ENCODE measurements around the gene DENND2A.

DENND2A gene

DNA sequence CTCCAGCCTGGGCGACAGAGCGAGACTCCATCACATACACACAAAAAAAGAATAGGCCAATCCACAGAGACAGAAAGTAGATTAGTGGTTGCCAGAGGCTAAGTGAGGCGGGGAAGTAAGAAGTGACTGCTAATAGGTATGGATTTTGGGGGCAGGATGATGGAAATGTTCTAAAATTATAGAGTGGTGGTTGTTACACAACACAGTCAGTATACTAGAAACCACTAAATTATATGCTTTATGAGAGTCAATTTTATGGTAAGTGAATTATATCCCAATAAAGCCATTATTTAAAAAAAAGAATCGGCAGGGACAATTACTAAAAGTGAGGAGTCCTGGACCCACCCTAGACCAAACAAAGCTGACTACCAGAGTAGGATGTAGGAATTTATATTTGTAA lies 24.3 kb downstream of the DENND2A start:
- Mint-ChIP-seq H3K27ac (no peak overlapping the region), H3K4me1 (peaks cover 12% of the 10 kb centered on the region), H3K36me3 (ENCODE audit: low read depth) (peaks cover 10% of the 10 kb centered on the region), H3K27me3 (ENCODE audit: low read depth, poor library complexity) (no peaks in the 10 kb centered on the region), H3K9me3 (no peaks in the 10 kb centered on the region), H3K4me3 (no peak overlapping the region)
- no peak for DNase-seq
- TF ChIP-seq, protein P1, sequence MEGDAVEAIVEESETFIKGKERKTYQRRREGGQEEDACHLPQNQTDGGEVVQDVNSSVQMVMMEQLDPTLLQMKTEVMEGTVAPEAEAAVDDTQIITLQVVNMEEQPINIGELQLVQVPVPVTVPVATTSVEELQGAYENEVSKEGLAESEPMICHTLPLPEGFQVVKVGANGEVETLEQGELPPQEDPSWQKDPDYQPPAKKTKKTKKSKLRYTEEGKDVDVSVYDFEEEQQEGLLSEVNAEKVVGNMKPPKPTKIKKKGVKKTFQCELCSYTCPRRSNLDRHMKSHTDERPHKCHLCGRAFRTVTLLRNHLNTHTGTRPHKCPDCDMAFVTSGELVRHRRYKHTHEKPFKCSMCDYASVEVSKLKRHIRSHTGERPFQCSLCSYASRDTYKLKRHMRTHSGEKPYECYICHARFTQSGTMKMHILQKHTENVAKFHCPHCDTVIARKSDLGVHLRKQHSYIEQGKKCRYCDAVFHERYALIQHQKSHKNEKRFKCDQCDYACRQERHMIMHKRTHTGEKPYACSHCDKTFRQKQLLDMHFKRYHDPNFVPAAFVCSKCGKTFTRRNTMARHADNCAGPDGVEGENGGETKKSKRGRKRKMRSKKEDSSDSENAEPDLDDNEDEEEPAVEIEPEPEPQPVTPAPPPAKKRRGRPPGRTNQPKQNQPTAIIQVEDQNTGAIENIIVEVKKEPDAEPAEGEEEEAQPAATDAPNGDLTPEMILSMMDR (IDR thresholded peaks at IDR 0.05) = no peak

DNA sequence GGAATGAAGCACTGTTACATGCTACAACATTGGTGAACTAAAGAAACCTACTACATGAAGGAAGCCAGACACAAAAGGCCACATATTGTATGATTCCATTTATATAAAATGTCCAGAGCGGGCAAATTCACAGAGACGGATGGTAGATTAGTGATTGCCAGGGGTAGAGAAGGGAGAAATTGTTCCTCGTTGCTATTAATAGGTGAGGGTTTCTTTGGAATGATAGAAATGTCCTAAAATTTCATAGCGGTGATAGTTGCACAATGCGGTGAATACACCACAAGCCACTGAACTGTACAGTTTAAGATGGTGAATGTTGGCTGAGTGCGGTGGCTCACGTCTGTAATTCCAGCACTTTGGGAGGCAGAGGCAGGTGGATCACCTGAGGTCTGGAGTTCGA lies 29.0 kb downstream of the DENND2A start:
- Mint-ChIP-seq H3K27me3 (ENCODE audit: low read depth, poor library complexity) (no peaks in the 10 kb centered on the region), H3K4me1 (peaks cover 9% of the 10 kb centered on the region), H3K27ac (no peak overlapping the region), H3K9me3 (no peaks in the 10 kb centered on the region), H3K36me3 (ENCODE audit: low read depth) (peaks cover 15% of the 10 kb centered on the region), H3K4me3 (no peak overlapping the region)
- TF ChIP-seq, protein P1 (IDR thresholded peaks at IDR 0.05) = no peak
- DNase-seq = no peak

GRCh38 chr7:140610204-140611165 lies 30.1 kb downstream of the DENND2A start:
- no peak for DNase-seq
- Mint-ChIP-seq H3K4me3 (no peak overlapping the region), H3K4me1 (peaks cover 12% of the 10 kb centered on the region), H3K27ac (peak overlapping the region; percentile 41), H3K9me3 (no peaks in the 10 kb centered on the region), H3K36me3 (ENCODE audit: low read depth) (peaks cover 18% of the 10 kb centered on the region), H3K27me3 (ENCODE audit: low read depth, poor library complexity) (peaks cover 3% of the 10 kb centered on the region)
- TF ChIP-seq, protein P1 (IDR thresholded peaks at IDR 0.05) = no peak

GRCh38 chr7:140609646-140610045 lies 31.0 kb downstream of the DENND2A start:
- peaks cover 18% of the 10 kb centered on the region for H3K36me3 Mint-ChIP-seq (ENCODE audit: low read depth)
- H3K27ac Mint-ChIP-seq = no peak overlapping the region

GRCh38 chr7:140607441-140607989 lies 33.1 kb downstream of the DENND2A start:
- TF ChIP-seq, protein P1 (IDR thresholded peaks at IDR 0.05) = no peak
- peaks cover 13% of the 10 kb centered on the region for H3K36me3 Mint-ChIP-seq (ENCODE audit: low read depth)
- H3K9me3 Mint-ChIP-seq = no peaks in the 10 kb centered on the region
- H3K4me3 Mint-ChIP-seq = no peak overlapping the region
- peaks cover 28% of the 10 kb centered on the region for H3K4me1 Mint-ChIP-seq
- peaks cover 3% of the 10 kb centered on the region for H3K27me3 Mint-ChIP-seq (ENCODE audit: low read depth, poor library complexity)
- no peak for DNase-seq
- H3K27ac Mint-ChIP-seq = peak overlapping the region; percentile 63

More at GRCh38 chr7:140609646-140610045, 31.0 kb downstream of the DENND2A start:
- no peak overlapping the region for H3K4me3 Mint-ChIP-seq
- DNase-seq = no peak
- peaks cover 3% of the 10 kb centered on the region for H3K27me3 Mint-ChIP-seq (ENCODE audit: low read depth, poor library complexity)
- H3K9me3 Mint-ChIP-seq = no peaks in the 10 kb centered on the region
- H3K4me1 Mint-ChIP-seq = peaks cover 19% of the 10 kb centered on the region
- TF ChIP-seq, protein P1 (IDR thresholded peaks at IDR 0.05) = no peak
